Bronchial epithelial cell (primary cell): ENCODE results near the gene ARMH4. TPM values are rescaled to one million over a fixed set of nuclear protein-coding genes. Genes with fewer than 3 reads are reported as not detected.

ENCODE experiments used
- DNase-seq: peaks from one replicate; pipeline ENCODE4 v3.0.0-alpha.2; 2010; ENCODE audit warnings: low read depth
- FAIRE-seq: peaks from 2 replicates; lab custom pipeline; 2011; peaks lifted over from hg19 to GRCh38; lab: Jason Lieb, UNC
- H3K27me3 ChIP-seq: 2 replicates; pipeline ENCODE4 v1.5.1; 2011; ENCODE audit warnings: low read length; ENCODE audit not compliant: control insufficient read depth, insufficient read depth
- H3K36me3 ChIP-seq: 2 replicates; pipeline ENCODE4 v1.5.1; 2011; ENCODE audit warnings: low read length; ENCODE audit not compliant: control insufficient read depth, insufficient read depth
- H3K4me3 ChIP-seq: 2 replicates; pipeline ENCODE4 v1.5.1; 2011; ENCODE audit warnings: mild to moderate bottlenecking, low read depth, low read length, control low read depth
- total RNA-seq: library from RNA; depleted of rRNA; stranded (reverse); fragments of >200 nt; gene quantifications from 2 replicates; pipeline ENCODE4 v1.2.1, GENCODE V29; 2014
- TF ChIP-seq, protein P1 (sequence below): IDR thresholded peaks from 2 replicates; pipeline ENCODE4 v1.5.1; 2011; ENCODE audit warnings: mild to moderate bottlenecking, moderate library complexity, low read length, control low read depth, inconsistent platforms; ENCODE audit not compliant: insufficient read depth, severe bottlenecking

Gene ARMH4
- total RNA-seq, 1 donor from 2014 or later, result under 0.01 TPM

DNA sequence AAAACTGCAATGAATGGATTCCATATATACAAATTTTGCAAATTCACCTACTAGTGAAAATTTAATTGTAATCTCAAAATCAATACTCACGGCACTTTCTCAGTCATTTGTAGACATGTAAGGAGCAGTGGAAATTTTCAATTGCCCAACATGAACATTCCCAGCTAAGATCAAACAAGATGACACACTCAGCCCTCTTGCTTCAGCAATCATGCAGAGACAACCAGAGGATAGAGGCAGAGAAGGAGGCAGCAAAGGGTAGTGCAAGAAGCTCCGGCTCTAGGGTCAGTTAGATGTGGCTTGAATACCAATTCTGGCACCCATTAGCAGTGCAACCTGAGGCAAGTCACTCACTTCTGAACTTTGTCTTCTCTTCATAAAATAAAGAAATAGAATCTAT is 194.6 kb downstream of the ARMH4 start:
- TF ChIP-seq, protein P1, sequence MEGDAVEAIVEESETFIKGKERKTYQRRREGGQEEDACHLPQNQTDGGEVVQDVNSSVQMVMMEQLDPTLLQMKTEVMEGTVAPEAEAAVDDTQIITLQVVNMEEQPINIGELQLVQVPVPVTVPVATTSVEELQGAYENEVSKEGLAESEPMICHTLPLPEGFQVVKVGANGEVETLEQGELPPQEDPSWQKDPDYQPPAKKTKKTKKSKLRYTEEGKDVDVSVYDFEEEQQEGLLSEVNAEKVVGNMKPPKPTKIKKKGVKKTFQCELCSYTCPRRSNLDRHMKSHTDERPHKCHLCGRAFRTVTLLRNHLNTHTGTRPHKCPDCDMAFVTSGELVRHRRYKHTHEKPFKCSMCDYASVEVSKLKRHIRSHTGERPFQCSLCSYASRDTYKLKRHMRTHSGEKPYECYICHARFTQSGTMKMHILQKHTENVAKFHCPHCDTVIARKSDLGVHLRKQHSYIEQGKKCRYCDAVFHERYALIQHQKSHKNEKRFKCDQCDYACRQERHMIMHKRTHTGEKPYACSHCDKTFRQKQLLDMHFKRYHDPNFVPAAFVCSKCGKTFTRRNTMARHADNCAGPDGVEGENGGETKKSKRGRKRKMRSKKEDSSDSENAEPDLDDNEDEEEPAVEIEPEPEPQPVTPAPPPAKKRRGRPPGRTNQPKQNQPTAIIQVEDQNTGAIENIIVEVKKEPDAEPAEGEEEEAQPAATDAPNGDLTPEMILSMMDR, result no peak
- no peak overlapping the region for H3K4me3 ChIP-seq
- no peaks in the 10 kb centered on the region for H3K27me3 ChIP-seq
- DNase-seq, result no peak
- H3K36me3 ChIP-seq, result no peaks in the 10 kb centered on the region
- FAIRE-seq, result no peak

Other genes with a start within 250 kb of the ARMH4 start
- gene ACTR10, start 47.9 kb upstream of the ARMH4 start, total RNA-seq, result 31.6 and 36.9 TPM in 2 replicates
- gene PSMA3, start 92.6 kb upstream of the ARMH4 start, total RNA-seq, result 76.1 and 90.9 TPM in 2 replicates
- gene ARID4A, start 146.3 kb upstream of the ARMH4 start, total RNA-seq, result 4.5 and 7.2 TPM in 2 replicates
- not detected in 2 replicates for gene TOMM20L, start 243.7 kb upstream of the ARMH4 start, total RNA-seq